ACHN (cell line): ENCODE measurements around the gene GMPR.
"Not testable (repeated sequence)": the region's sequence is repeated elsewhere in the genome, so short reads cannot be mapped to it uniquely, and the experiment has no call there.

Source experiments
- DNase-seq: peaks from one replicate; pipeline ENCODE4 v3.0.0-alpha.2; 2015
- in situ Hi-C: cut with HindIII; loops from 2 replicates; pipeline ENCODE4 v1.10.0; 2017; ENCODE audit warnings: low sequenced_read_pairs, low pct_ligation_motif_present, low pct_unique_long_range_greater_than_20kb

The GMPR gene

DNA sequence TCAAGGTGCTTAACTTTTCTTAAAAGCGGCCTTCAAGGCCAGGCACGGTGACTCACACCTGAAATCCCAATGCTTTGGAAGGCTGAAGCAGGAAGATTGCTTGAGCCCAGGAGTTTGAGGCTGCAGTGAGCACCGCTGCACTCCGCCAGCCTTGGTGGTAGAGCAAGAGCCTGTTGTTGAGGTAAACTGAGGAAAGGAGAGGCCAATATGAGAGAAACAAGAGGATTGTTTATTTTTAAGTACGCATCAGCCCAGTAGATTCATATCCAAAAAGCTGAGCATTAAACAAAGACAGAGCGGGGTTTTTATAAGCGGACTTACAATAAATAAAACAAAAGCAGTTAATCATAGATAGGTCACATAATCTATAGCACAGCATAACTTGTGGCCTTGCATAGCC, 15.0 kb upstream of the GMPR start:
- DNase-seq: no peak
- in situ Hi-C loops: no loop called here

DNA sequence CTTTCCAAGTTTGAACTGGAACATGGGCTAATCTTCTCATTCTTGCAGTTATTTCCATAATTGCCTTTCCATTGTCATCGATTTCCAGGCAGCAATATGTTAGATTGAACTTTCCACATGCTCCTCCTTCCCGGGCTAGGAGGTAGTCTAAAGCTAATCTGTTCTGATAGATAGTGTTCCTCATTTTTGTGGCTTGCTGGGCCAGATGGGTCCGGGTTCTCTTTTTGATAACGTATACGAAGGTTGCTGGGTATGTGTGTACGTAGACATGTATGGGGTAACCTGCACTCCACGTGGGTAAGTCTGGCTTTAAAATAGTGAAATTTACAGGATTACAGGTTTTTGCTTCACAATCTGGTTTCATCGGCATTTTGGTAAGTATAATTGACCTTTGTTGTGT, 14.0 kb upstream of the GMPR start:
- in situ Hi-C loops: no loop called here
- no peak for DNase-seq

DNA sequence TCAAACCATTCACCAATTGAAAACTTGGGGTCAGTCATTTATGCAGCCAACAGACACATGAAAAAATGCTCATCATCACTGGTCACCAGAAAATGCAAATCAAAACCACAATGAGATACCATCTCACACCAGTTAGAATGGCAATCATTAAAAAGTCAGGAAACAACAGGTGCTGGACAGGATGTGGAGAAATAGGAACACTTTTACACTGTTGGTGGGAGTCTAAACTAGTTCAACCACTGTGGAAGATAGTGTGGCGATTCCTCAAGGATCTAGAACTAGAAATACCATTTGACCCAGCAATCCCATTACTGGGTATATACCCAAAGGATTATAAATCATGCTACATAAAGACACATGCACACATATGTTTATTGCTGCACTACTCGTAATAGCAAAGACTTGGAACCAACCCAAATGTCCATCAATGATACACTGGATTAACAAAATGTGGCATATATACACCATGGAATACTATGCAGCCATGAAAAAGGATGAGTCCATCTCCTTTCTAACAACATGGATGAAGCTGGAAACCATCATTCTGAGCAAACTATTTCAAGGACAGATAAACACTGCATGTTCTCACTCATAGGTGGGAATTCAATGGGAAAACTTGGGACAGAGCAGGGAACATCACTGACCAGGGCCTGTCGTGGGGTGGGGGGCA, 13.2 kb upstream of the GMPR start:
- in situ Hi-C loops, DNase-seq: not testable (repeated sequence)

DNA sequence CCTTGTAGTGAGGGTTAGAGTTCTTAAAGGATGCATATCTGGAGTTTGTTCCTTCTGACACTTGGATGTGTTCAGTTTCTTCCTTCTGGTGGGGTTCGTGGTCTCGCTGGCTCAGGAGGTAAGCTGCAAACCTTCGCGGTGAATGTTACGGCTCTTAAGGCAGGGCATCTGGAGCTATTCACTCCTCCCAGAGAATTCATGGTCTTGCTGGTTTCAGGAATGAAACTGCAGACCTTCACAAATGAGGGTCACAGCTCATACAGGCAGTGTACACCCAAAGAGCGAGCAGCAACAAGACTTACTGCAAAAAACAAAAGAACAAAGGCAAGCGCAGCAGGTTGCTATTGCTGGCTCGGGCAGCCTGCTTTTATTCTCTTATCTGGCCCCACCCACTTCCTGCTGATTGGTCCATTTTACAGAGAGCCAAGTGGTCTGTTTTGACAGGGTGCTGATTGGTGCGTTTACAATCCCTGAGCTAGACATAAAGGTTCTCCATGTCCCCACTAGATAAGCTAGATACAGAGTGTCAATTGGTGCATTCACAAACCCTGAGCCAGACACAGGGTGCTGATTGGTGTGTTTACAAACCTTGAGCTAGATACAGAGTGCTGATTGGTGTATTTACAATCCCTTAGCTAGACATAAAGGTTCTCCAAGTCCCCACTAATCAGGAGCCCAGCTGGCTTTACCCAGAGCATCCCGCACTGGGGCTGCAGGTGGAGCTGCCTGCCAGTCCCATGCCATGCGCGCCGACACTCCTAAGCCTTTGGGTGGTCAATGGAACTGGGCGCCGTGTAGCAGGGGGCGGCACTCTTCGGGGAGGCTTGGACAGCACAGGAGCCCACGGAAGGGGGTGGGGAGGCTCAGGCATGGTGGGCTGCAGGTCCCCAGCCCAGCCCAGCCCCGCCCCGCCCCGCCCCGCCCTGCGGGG, 12.0 kb upstream of the GMPR start:
- in situ Hi-C loops, DNase-seq: not testable (repeated sequence)

DNA sequence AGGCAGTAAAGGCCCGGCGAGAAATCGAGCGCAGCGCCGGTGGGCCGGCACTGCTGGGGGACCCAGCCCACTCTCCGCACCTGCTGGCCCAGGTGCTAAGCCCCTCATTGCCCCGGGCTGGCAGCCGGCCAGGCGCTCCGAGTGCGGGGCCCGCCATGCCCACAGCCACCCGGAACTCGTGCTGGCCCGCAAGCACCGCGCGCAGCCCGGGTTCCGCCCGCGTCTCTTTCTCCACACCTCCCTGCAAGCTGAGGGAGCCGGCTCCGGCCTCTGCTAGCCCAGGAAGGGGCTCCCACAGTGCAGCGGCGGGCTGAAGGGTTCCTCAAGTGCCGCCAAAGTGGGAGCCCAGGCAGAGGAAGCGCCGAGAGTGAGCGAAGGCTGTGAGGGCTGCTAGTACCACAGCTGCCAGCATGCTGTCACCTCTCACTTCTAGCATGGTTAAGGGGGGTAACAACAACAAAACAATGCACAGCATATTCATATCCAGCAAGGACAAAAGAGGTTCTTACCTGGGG, 11.3 kb upstream of the GMPR start:
- in situ Hi-C loops: no loop called here
- DNase-seq: no peak

DNA sequence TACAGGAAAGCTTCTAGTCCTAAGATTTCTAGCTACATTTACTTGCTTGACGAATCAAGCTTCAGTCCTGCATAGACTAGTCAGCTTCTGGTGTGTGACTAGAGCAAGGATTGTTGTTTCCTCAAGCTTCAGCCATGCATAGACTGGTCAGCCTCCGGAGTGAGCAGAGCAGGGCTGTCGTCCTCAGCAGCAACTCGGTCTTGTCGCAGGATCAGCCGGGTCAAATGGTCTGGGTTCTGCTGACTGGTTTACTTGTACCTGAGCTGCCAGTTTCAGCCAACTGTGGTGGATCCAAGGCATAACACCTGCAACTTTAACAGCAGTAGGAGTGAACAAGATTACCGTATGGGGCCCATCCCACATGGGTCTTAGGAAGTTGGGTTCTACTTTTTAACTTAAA, 10.8 kb upstream of the GMPR start:
- in situ Hi-C loops: no loop called here
- DNase-seq: no peak

DNA sequence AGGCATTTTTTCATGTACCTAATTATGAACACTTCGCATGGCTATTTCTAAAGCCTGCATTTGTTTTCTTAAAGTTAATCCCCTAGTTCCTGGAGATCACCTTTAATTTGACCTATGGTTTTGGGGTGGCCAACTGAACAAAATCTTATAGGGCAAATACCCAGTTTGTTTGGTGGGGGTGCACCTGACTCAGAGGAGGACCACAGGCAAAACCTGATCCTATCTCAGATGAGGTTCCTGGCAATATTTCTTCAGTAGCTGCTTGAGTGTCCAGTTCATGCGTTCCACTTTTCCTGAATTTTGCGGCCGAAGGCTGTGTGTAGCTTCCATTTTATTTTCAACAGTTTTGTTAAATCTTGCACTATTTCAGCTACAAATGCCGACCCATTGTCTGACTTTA, 10.3 kb upstream of the GMPR start:
- in situ Hi-C loops: no loop called here
- DNase-seq: no peak

DNA sequence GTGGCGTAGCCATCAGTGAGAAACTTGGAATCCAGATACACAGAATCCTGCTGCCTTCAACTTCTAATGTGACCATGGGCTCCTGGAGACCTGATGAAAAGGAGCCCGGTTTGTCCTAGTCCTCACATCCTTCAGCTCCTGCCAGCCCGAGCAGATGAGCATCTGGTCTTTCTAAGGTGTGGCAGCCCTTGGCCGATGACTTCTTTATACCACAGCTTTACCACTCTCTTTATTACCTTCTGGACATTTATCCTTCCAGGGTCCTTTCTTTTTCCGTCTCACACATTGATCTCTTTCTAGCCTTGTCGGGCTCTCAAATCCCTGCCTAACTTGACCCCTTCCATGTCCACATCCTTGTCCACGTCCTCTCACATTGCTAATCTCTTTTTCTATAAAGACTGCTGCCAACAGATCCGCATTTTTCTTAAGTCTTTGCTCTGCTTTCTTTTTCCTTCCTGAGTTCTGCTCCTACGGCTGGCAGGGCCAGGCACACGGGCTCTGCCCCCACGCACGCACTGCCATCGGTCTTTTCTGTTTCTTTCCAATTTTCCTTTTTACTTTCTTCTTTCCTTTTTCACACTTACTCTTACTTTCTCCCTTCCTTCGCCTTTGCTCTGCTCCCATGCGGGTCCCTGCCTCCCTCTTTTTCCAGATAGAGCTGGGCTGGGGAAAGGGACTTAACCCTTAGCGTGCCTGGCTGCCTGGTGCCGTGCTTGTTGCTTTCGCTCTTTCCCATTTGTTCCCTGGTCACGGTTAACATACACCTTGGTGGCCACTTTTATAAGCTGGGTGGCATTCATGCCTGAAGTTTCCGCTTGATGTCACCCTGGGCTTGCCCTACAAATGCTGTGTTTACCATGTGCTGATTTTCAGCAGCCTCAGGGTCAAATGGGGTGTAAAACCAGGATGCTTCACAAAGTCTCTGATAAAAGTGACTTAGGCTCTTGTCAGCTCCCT, 9.4 kb upstream of the GMPR start:
- in situ Hi-C loops: no loop called here
- no peak for DNase-seq

DNA sequence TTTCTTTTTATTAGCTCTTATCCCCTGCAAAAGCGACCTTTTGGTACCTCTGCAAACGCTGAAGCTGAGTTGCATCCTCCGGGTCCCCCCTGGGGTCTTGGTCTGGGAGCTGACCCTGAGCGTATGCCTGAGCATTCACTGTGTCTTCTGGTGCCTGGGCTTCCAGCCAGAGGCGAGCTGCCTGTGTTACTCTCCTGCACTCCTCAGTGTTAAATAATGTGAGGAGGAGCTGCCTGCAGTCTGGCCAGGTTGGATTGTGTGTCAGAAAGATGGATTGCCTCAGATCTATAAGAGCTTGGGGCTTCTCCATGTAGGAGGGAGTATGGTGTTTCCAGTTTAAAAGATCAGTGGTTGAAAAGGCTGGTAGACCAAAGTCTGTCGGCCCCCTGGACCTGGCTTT, 8.7 kb upstream of the GMPR start:
- in situ Hi-C loops: no loop called here
- DNase-seq: no peak

DNA sequence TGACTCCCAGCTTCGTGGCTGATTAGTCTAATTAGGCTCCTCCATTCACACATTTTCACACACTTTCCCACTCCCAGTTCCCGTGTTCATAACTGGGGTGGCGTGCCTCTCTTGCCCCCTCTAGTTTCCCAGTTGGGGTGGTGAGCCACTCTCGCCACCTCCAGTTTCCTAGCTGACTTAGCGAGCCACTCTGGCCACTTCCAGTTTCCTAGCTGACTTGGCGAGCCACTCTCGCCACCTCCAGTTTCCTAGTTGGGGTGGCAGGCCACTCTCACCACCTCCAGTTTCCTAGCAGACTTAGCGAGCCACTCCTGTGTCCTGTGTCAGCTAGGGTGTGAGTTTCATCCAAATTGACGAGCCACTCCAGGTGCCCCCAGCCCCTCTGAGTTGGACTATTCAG, 7.4 kb upstream of the GMPR start:
- DNase-seq: no peak
- in situ Hi-C loops: no loop called here

DNA sequence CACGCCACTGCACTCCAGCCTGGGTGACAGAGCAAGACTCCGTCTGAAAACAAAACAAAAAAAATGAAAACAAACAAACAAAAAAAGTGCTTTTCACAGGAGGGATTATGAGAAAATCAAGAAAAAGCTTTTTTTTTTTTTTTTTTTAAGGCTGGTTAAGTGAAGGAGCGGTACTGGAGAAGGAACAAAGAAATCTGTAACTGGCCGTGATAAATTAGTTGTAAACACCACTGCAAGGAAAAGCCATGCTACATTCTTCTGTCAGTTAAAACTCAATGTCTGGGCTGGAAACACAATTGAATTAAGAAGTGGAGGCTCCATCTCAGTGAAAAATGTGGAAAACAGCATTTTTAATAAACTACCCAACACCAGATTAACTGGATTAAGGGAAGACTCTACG, 6.3 kb upstream of the GMPR start:
- in situ Hi-C loops: no loop called here
- DNase-seq: no peak

DNA sequence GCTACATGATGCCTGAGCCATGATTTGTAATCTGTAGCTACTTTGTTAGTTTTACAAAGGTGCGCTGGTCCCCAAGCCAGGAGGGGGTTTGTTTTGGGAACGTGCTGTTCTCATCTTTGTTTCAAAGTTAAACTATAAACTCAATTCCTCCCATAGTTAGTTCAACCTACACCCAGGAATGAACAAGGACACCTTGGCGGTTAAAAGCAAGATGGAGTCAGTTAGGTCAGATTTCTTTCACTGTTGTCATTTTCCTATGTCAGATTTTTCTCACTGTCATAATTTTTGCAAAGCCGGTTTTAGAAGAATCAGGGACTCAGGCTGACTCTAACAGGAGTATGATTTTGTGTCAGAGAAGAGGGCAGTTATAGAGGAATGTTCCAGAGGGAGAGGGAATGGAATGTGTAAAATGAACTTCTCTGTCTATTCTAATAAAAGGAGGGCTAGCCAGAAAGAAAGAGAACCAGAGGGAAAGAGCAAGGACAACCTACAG, 2.3 kb upstream of the GMPR start:
- in situ Hi-C loops: no loop called here
- no peak for DNase-seq

DNA sequence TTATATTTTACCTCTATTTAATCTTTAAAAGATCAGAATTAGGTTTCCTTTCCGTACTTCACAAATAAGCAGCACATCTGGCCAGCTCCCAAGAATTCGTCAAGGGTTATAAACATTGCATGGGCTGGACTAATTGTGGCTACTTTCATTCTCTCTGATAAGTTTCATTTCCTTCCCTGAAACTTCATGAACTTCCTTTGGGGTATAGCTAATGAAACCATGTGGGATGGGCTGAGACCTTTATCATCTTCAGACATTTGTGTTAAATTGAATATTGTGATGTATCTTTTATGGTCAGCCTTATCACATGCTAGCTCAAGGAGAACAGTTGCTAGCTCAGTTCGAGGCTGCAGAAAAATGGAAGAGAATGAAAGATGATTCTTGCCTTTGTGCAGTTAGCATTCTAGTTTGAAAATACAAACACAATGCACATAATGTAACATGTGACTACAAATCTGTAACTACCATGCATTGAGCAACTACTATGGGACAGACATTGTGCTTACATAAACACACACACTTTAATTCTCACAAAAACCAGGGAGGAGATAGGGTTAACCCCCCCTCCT, 1.7 kb upstream of the GMPR start:
- in situ Hi-C loops: no loop called here
- DNase-seq: no peak

DNA sequence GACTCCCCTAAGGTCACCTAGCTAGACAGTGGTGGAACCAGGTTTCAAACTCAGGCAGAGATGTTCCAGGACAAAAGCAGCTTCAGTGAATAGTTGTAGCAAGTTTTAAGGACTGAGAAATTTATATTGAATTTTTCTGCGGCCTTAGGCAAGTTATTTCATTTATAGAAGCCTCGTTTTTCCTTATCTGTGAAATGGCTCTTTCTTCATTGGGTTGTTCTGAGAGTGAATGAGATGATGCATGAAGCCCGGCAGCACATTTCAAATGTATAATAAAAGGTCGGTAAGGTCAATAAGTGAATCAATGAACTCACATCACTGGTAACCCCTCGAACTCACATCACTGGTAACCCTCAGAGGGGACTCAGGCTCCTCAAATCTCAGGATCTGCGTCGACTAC, 1.1 kb upstream of the GMPR start:
- in situ Hi-C loops: no loop called here
- DNase-seq: no peak

DNA sequence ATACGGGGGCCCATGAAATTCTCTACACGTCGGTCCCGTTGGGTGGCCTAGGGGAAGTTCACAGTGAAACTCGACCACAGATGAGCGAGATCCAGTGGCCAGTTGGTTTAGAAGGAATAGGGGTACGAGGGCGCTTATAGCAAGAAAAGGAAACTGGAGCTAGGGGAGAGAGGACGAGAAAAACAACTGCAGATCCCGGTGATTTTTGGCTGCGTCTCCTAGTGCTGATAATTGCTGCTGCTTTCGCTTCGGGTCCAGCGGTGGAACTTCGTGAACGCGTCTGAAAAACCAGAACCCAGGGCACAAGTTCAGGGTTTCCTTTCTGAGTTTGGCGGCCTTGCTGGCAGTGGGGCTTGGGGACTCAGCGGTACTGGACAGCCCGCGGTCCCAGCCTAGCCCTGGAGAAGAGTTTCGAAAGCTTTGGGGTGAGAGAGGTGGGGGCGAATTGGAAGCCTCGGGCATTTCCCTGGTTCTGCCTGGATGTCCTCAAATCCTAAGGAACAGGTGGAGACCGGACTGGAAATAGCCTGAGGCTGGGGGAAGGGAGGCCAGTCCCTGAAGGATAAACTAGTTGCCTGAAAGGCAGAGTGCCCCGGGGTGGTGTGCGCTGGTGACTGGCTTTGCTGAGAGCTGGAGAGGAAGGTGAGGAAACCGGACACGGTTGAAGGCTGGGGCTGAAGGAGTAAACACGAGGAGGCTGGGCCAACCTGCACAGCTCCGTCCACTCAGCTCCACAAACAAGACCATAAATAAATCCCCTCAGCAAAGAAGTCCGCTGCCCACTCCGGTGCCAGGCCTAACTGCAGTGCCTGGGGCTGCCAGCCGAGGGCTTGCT, 793 bp downstream of the GMPR start:
- in situ Hi-C loops: no loop called here
- DNase-seq: peak; percentile 27

DNA sequence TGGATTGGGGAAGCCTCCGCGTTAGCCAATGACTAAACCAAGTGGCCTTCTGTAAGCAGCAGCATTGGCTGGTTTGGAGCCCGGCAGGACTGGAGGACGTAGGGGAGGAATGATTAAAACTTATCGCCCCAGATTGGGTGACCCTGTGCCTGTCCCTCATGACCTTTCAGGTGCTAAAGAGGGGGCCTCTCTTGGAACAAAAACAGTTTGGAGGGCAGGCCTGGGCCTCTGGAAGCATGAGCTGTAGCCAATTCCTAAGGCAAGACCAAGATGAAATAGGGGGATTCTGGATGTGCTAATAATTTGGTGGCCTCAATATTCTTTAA, 1.4 kb downstream of the GMPR start:
- DNase-seq: peak; percentile 83
- in situ Hi-C loops: no loop called here

DNA sequence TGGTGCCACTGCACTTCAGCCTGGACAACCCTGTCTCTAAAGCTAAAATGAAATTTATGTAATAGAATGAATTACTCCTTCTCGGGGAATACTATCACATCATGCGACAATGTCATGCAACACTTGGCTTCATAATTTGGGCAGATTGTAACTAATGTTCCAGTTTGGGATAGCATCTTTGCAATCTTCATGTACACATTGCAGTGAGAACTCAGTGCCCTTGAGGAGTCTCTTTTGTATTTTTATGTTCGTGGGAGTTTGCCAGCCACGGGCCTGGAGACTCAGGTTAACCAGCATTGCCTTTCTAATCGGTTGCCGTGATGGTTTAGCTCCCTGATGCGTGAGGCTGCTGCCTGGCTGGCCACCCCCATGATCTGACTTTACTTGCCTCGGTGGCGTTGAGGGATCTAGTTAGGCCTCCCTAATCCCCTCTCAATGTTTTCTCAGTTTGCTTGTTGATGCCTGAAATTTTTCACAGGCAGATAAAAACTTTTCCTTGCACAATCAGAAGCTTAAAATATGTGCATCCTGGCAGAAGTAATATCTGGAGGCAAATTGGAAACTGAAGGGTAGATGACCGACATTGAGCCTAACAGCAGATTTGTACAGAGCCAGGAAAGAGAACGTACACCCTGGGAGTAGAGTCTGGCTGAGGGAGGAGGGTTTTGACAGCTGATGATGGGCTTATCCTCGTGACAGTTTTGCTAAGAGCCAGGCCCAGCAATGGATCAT, 2.4 kb downstream of the GMPR start:
- in situ Hi-C loops: no loop called here
- DNase-seq: no peak
